IPS DF 4.7 (cell line): ENCODE data around the gene SPEG.

Experiments
- DNase-seq: peaks from one replicate; pipeline ENCODE4 v3.0.0-alpha.2; 2013; ENCODE audit warnings: low spot score; ENCODE audit errors: extremely low read depth

The SPEG gene

GRCh38 chr2:219459460-219460311 lies 25.0 kb downstream of the SPEG start:
- DNase-seq = no peak

GRCh38 chr2:219460424-219460926 lies 25.8 kb downstream of the SPEG start:
- DNase-seq = no peak

GRCh38 chr2:219461047-219461514 lies 26.4 kb downstream of the SPEG start:
- DNase-seq = no peak

- no peak for DNase-seq
Observed at GRCh38 chr2:219461669-219462068, 27.0 kb downstream of the SPEG start.

GRCh38 chr2:219462349-219462748 lies 27.7 kb downstream of the SPEG start:
- no peak for DNase-seq

GRCh38 chr2:219464286-219465032 lies 29.8 kb downstream of the SPEG start:
- no peak for DNase-seq

GRCh38 chr2:219465659-219466561 lies 31.3 kb downstream of the SPEG start:
- DNase-seq = no peak

- DNase-seq = no peak
Observed at GRCh38 chr2:219466816-219467735, 32.4 kb downstream of the SPEG start.

GRCh38 chr2:219467736-219468075 lies 33.1 kb downstream of the SPEG start:
- DNase-seq = no peak

GRCh38 chr2:219468410-219469185 lies 34.0 kb downstream of the SPEG start:
- DNase-seq = no peak

- no peak for DNase-seq
Observed at GRCh38 chr2:219469186-219469724, 34.6 kb downstream of the SPEG start.

- DNase-seq = no peak
Observed at GRCh38 chr2:219470429-219470828, 35.8 kb downstream of the SPEG start.

GRCh38 chr2:219471476-219472371 lies 37.1 kb downstream of the SPEG start:
- no peak for DNase-seq

- no peak for DNase-seq
Observed at GRCh38 chr2:219472629-219473187, 38.1 kb downstream of the SPEG start.

GRCh38 chr2:219473511-219473910 lies 38.9 kb downstream of the SPEG start:
- no peak for DNase-seq

- no peak for DNase-seq
Observed at GRCh38 chr2:219474285-219475060, 39.8 kb downstream of the SPEG start.

GRCh38 chr2:219475278-219475677 lies 40.6 kb downstream of the SPEG start:
- no peak for DNase-seq
